ENCODE results near the gene MIX23. TPM values are rescaled to one million over a fixed set of nuclear protein-coding genes. Genes with fewer than 3 reads are reported as not detected.

Gene MIX23
- total RNA-seq, 4 donors from 2014 or later = 11.8 to 30.6 (median 24.2) TPM

DNA sequence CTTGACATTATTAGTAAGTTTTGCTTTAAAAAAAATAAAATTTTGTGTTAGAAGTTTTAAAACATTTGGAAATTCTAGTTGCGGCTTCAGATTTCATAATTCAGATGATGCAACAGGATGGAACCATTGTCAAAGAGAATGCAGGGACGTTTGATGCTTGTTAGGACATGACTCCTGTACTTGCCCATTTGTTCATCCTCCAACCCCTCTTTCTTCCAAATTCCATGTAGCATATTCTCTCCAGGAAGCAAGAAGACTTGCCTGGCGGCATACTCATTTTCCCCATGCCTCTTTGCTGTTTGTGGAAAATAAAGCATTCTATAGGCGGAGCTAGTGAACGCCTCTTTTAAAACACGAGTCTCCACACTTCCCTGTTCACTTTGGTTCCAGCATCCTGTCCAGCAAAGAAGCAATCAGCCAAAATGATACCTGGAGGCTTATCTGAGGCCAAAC is 58.1 kb downstream of the MIX23 start, which contains the start of gene CSTA:
Gene CSTA (plus strand): TSS at position 378 of the 453 bp plus-strand sequence. CDS start 45 bp downstream, at position 423.
- WGBS, 2 donors = 20 to 28% methylated on average over 6 of the region's 6 CpGs
- H3K27me3 ChIP-seq = no peaks in the 10 kb centered on the region
- no peak for DNase-seq
- peak within 1 kb of the TSS; percentile 27 to 56 (median 50) for H3K4me3 ChIP-seq
- peaks cover 0 to 3% (median 0%) of the 10 kb centered on the region in 3 donors for H3K9me3 ChIP-seq
- H3K36me3 ChIP-seq = peaks cover 0 to 15% (median 0%) of the 10 kb centered on the region in 3 donors
- H3K27ac ChIP-seq = peak within 1 kb of the TSS; percentile 50 to 86 (median 80)
- intact Hi-C loops (cut with DNase I) = no loop called here
- peaks cover 0 to 56% (median 8%) of the 10 kb centered on the region in 3 donors for H3K4me1 ChIP-seq
- TF ChIP-seq, protein P1, sequence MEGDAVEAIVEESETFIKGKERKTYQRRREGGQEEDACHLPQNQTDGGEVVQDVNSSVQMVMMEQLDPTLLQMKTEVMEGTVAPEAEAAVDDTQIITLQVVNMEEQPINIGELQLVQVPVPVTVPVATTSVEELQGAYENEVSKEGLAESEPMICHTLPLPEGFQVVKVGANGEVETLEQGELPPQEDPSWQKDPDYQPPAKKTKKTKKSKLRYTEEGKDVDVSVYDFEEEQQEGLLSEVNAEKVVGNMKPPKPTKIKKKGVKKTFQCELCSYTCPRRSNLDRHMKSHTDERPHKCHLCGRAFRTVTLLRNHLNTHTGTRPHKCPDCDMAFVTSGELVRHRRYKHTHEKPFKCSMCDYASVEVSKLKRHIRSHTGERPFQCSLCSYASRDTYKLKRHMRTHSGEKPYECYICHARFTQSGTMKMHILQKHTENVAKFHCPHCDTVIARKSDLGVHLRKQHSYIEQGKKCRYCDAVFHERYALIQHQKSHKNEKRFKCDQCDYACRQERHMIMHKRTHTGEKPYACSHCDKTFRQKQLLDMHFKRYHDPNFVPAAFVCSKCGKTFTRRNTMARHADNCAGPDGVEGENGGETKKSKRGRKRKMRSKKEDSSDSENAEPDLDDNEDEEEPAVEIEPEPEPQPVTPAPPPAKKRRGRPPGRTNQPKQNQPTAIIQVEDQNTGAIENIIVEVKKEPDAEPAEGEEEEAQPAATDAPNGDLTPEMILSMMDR (IDR thresholded peaks at IDR 0.05) = no peak
- peak in 2 of 4 donors; percentile 33 to 41 for TF ChIP-seq POLR2A (IDR thresholded peaks at IDR 0.05)

DNA sequence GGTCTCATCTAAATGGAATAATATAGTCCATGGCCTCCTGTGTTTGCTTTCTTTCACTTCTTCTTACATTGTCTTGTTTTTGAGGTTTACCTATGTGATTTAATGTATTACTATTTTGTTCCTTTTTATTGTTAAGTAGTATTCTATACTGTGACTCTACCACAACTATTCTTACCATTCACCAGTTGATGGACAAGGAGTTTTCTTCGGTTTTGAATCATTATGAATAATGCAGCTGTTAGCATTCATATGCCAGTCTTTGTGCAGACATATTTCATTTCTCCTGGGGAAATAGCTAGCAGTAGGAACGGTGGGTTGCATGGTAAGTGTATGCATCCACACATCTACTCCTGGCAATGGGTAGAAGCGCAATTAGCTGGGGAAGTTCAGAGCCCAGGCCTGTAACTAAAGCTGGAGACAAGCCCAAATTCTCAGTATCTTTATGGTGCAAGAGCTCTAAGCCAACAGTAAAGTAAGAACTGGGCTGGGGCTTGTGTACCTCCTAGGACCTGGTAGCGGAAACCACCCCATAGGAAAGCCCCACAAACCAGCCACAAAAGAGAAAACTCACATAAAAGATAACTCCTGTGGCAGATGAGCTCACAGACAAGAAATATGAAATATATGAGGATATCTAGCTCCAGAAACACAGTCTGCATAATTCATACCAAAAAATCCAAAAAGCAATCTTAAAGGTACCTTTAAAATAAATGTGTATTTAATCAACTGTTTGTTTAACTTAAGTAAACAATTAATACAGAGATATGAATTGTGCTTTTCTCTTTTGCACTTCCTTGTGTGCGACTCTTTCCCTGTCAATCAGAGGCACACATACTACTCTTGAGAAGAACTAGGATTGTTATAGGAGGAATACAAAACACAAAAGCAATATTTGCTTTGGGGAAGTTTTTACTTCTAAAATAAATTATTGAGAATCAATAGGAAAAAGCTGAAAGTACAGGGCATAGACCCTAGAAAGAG is 60.6 kb downstream of the MIX23 start:
- Histone ChIP-seq H3K36me3 (no peaks in the 10 kb centered on the region), H3K4me1 (peaks cover 0 to 64% (median 8%) of the 10 kb centered on the region in 3 donors), H3K27ac (peak overlapping the region in 3 of 4 donors; percentile 44 to 86 (median 82)), H3K9me3 (peaks cover 0 to 5% (median 3%) of the 10 kb centered on the region in 3 donors), H3K4me3 (no peak overlapping the region), H3K27me3 (no peaks in the 10 kb centered on the region)
- TF ChIP-seq, protein P1 (IDR thresholded peaks at IDR 0.05) = no peak
- TF ChIP-seq POLR2A (IDR thresholded peaks at IDR 0.05) = no peak
- intact Hi-C loops (cut with DNase I) = no loop called here
- 59 to 63% methylated on average over 5 of the region's 5 CpGs for WGBS, 2 donors
- no peak for DNase-seq

GRCh38 chr3:122318620-122319019 is 64.4 kb downstream of the MIX23 start:
- Histone ChIP-seq H3K36me3 (no peaks in the 10 kb centered on the region), H3K4me1 (peaks cover 14 to 84% (median 18%) of the 10 kb centered on the region in 3 donors), H3K27me3 (no peaks in the 10 kb centered on the region), H3K9me3 (peaks cover 0 to 5% (median 3%) of the 10 kb centered on the region in 3 donors), H3K4me3 (no peak overlapping the region), H3K27ac (peak overlapping the region; percentile 48 to 86 (median 82))
- TF ChIP-seq, protein P1 (IDR thresholded peaks at IDR 0.05) = no peak
- TF ChIP-seq POLR2A (IDR thresholded peaks at IDR 0.05) = no peak
- intact Hi-C loops (cut with DNase I) = no loop called here
- DNase-seq = no peak
- 46 to 60% methylated on average over 2 of the region's 2 CpGs for WGBS, 2 donors

- Histone ChIP-seq H3K4me1 (peaks cover 20 to 87% (median 27%) of the 10 kb centered on the region in 3 donors), H3K27me3 (no peaks in the 10 kb centered on the region), H3K9me3 (peaks cover 0 to 5% (median 3%) of the 10 kb centered on the region in 3 donors), H3K27ac (peak overlapping the region in 3 of 4 donors; percentile 91 to 93 (median 91)), H3K36me3 (no peaks in the 10 kb centered on the region), H3K4me3 (no peak overlapping the region)
- 74 to 91% methylated on average over 5 of the region's 5 CpGs for WGBS, 2 donors
- intact Hi-C loops (cut with DNase I) = no loop called here
- TF ChIP-seq, protein P1 (IDR thresholded peaks at IDR 0.05) = no peak
- no peak for DNase-seq
Measured at GRCh38 chr3:122316368-122316767, 66.7 kb downstream of the MIX23 start.

- H3K9me3 ChIP-seq = peaks cover 0 to 5% (median 3%) of the 10 kb centered on the region in 3 donors
- no peak overlapping the region for H3K4me3 ChIP-seq
- H3K27ac ChIP-seq = peak overlapping the region; percentile 81 to 93 (median 91)
- DNase-seq = no peak
- H3K36me3 ChIP-seq = no peaks in the 10 kb centered on the region
- no peak for TF ChIP-seq POLR2A (IDR thresholded peaks at IDR 0.05)
- TF ChIP-seq, protein P1 (IDR thresholded peaks at IDR 0.05) = no peak
- intact Hi-C loops (cut with DNase I) = no loop called here
- no peaks in the 10 kb centered on the region for H3K27me3 ChIP-seq
- H3K4me1 ChIP-seq = peaks cover 20 to 91% (median 31%) of the 10 kb centered on the region in 3 donors
- WGBS, 2 donors = 52 to 56% methylated on average over 3 of the region's 4 CpGs
Measured at GRCh38 chr3:122315619-122316018, 67.4 kb downstream of the MIX23 start.
